Type B pancreatic cell (in vitro differentiated cells): ENCODE measurements around the gene BOD1. TPM values are rescaled to one million over a fixed set of nuclear protein-coding genes. Genes with fewer than 3 reads are reported as not detected.

ENCODE experiments used
- DNase-seq: peaks from one replicate; pipeline ENCODE4 v3.0.0; 2021; ENCODE audit warnings: mixed read lengths; ENCODE audit not compliant: unreplicated experiment; ENCODE audit errors: extremely low spot score
- H3K27ac Mint-ChIP-seq: 2 replicates; pipeline ENCODE4 v1.8.0; 2021; ENCODE audit warnings: mild to moderate bottlenecking, mixed read lengths
- H3K27me3 Mint-ChIP-seq: 2 replicates; pipeline ENCODE4 v1.8.0; 2021; ENCODE audit warnings: mixed read lengths
- H3K36me3 Mint-ChIP-seq: 2 replicates; pipeline ENCODE4 v1.8.0; 2021; ENCODE audit warnings: mixed read lengths
- H3K4me1 Mint-ChIP-seq: one replicate; pipeline ENCODE4 v1.8.0; 2021; ENCODE audit warnings: mixed read lengths; ENCODE audit not compliant: unreplicated experiment
- H3K4me3 Mint-ChIP-seq: 2 replicates; pipeline ENCODE4 v1.8.0; 2021; ENCODE audit warnings: mild to moderate bottlenecking, mixed read lengths
- H3K9me3 Mint-ChIP-seq: 2 replicates; pipeline ENCODE4 v1.8.0; 2021; ENCODE audit warnings: mixed read lengths
- total RNA-seq: library from RNA; stranded (reverse); gene quantifications from 2 replicates; pipeline ENCODE4 v1.2.1, GENCODE V29; 2021; ENCODE audit warnings: low replicate concordance
- TF ChIP-seq, protein P1 (sequence below): fragments of 200-600 bp; sonication (generic); conservative IDR thresholded peaks from 2 replicates; pipeline ENCODE4 v1.5.0; 2021; ENCODE audit warnings: antibody characterized with exemption, mild to moderate bottlenecking

BOD1 gene
- total RNA-seq, 1 donor from 2014 or later = 98.7 TPM

DNA sequence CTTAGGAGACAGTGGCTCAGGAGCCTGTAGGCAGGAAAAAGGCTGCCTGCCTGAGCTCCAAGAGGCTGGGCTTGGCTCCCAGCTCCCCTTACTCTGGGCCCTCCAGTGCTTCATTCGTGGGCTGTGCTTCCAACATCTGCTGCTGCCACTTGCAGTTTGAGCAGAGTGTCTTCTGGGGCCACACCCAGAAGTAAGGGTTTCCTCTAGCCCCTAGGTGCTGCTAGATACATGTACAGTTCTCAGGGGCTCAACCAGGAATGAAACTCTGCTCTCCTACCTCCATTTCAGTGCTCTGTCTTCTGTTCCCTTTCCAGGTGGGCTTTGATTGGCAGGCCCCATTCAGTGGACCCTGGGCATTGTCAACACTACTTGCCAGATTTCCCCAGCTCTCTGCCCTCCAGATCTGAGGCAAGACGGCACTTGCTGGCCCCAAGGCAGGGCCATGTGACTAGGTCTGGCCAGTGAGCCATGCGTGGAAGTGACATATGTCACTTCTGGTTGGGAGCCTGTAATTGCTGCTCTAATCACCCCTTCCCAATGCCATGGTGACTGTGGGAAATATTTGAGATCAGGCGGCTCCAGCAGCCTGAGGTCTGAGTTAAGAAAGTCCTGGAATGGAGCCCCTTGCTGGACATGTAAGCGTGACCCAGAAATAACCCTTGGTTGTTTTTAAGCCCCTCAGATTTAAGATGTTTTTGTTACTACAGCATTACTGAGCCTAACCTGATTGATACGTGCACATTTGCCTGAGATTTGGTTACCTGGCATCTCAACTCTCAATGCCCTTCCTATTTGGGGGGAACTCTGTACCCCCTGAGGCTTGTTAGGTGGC lies 9.4 kb upstream of the BOD1 start:
- TF ChIP-seq, protein P1, sequence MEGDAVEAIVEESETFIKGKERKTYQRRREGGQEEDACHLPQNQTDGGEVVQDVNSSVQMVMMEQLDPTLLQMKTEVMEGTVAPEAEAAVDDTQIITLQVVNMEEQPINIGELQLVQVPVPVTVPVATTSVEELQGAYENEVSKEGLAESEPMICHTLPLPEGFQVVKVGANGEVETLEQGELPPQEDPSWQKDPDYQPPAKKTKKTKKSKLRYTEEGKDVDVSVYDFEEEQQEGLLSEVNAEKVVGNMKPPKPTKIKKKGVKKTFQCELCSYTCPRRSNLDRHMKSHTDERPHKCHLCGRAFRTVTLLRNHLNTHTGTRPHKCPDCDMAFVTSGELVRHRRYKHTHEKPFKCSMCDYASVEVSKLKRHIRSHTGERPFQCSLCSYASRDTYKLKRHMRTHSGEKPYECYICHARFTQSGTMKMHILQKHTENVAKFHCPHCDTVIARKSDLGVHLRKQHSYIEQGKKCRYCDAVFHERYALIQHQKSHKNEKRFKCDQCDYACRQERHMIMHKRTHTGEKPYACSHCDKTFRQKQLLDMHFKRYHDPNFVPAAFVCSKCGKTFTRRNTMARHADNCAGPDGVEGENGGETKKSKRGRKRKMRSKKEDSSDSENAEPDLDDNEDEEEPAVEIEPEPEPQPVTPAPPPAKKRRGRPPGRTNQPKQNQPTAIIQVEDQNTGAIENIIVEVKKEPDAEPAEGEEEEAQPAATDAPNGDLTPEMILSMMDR = no peak
- H3K36me3 Mint-ChIP-seq = no peaks in the 10 kb centered on the region
- peak overlapping the region; percentile 20 for H3K4me3 Mint-ChIP-seq
- H3K27ac Mint-ChIP-seq = peak overlapping the region; percentile 50
- H3K27me3 Mint-ChIP-seq = no peaks in the 10 kb centered on the region
- DNase-seq = no peak
- peaks cover 70% of the 10 kb centered on the region for H3K4me1 Mint-ChIP-seq
- no peaks in the 10 kb centered on the region for H3K9me3 Mint-ChIP-seq

DNA sequence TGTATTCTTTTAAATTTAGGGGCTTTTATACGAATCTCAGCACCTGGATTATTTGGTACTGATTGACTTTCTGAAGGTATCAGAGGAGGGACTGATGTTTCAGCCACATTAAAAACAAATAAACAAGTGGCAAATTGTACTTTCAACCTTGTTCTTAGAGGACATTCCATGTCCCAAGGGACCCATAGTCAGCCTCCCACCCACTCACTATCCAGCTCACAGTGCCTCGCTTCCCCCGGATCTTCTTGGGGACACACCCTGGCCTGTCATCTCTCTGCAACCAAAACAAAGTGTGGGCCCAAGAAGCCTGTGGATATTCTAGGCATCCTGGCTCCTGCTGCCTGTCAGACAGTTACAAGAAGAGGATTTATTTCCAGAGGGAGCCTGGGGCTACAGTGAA lies 8.8 kb upstream of the BOD1 start:
- Mint-ChIP-seq H3K36me3 (no peaks in the 10 kb centered on the region), H3K27ac (no peak overlapping the region), H3K27me3 (no peaks in the 10 kb centered on the region), H3K9me3 (no peaks in the 10 kb centered on the region), H3K4me3 (no peak overlapping the region), H3K4me1 (peaks cover 63% of the 10 kb centered on the region)
- DNase-seq = no peak
- TF ChIP-seq, protein P1 = no peak

DNA sequence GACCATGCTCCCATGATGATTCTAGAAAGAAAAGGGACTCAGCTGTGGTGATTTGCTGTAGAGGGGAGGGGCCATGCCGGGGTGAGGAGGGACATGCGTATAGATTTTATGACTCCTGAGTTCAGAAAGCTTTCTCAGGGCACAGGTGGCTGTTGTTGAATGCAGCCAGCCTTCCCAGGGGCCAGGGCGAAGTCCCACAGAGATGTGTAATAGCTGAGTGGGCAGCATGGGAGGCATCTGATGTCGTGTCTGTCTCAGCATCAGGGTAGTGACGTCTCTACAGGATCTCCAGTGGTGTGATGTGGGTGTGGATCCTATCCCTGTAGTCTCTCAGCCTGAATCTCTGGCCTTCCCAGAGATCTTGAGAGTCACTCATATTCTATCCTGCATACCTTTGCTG lies 7.8 kb upstream of the BOD1 start:
- Mint-ChIP-seq H3K36me3 (no peaks in the 10 kb centered on the region), H3K9me3 (no peaks in the 10 kb centered on the region), H3K27ac (no peak overlapping the region), H3K4me3 (no peak overlapping the region), H3K4me1 (peaks cover 60% of the 10 kb centered on the region), H3K27me3 (no peaks in the 10 kb centered on the region)
- TF ChIP-seq, protein P1 = no peak
- DNase-seq = no peak

DNA sequence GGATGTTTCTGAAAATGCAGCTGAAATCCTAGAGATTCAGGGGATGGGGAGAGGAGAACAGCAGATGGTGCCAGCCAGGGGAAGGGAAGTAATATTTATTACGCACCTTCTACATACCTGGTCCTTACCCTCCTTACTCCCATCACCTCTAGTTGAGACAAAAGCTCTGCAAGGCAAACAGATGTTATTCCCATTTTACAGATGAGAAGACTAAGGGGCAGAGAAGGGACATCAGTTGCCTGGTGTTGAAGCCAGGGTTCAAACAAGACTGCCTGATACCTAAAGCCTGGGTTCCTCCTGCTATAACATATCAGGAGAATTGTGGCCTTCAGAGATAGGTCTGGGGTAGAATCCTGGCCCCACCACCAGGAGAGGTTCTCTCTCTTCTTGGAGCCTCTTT lies 7.3 kb upstream of the BOD1 start:
- DNase-seq = no peak
- Mint-ChIP-seq H3K4me1 (peaks cover 60% of the 10 kb centered on the region), H3K4me3 (no peak overlapping the region), H3K36me3 (no peaks in the 10 kb centered on the region), H3K9me3 (no peaks in the 10 kb centered on the region), H3K27ac (no peak overlapping the region), H3K27me3 (no peaks in the 10 kb centered on the region)
- TF ChIP-seq, protein P1 = no peak

DNA sequence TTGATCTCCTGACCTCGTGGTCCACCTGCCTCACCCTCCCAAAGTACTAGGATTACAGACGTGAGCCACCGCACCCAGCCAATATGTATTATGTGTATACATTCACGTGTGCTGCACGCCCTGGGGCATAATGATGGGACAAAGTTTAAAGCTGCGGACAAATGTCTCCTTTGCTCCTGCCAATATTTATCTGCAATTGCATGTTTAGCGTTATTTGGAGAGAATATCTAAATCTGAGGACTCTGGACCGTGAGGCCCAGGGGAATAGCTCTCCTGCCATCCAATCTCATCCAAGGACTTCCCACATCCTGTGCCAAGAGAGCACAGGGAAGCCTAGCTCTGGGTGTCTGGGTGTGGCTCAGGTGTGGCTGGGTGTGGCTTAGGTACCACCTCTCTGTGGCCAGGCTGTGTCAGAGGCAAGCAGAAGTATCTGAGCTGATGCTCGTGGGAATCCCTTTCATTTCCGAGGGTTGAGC lies 6.9 kb upstream of the BOD1 start:
- no peaks in the 10 kb centered on the region for H3K9me3 Mint-ChIP-seq
- TF ChIP-seq, protein P1 = no peak
- H3K36me3 Mint-ChIP-seq = no peaks in the 10 kb centered on the region
- H3K27me3 Mint-ChIP-seq = no peaks in the 10 kb centered on the region
- H3K27ac Mint-ChIP-seq = no peak overlapping the region
- H3K4me1 Mint-ChIP-seq = peaks cover 57% of the 10 kb centered on the region
- no peak overlapping the region for H3K4me3 Mint-ChIP-seq
- DNase-seq = no peak
